Ascending aorta (tissue), 2 donors: ENCODE results near the gene ZEB2. TPM values are rescaled to one million over a fixed set of nuclear protein-coding genes. Genes with fewer than 3 reads are reported as not detected.

Experiments
- DNase-seq, 2 donors: peaks; one replicate each; pipeline ENCODE4 v3.0.0-alpha.2; 2019; ENCODE audit warnings: low spot score in 2 of 2
- H3K27ac ChIP-seq, 2 donors: fragments of 200-600 bp; sonication (generic); one replicate each; pipeline ENCODE4 v1.5.1; 2016 to 2017; ENCODE audit warnings: mild to moderate bottlenecking in 1 of 2
- H3K27me3 ChIP-seq: fragments of 200-600 bp; sonication (generic); one replicate; pipeline ENCODE4 v1.5.1; 2017
- H3K36me3 ChIP-seq, 2 donors: fragments of 200-600 bp; sonication (generic); one replicate each; pipeline ENCODE4 v1.5.1; 2016
- H3K4me1 ChIP-seq, 2 donors: fragments of 200-600 bp; sonication (generic); one replicate each; pipeline ENCODE4 v1.5.1; 2016 to 2017; ENCODE audit warnings: mild to moderate bottlenecking in 1 of 2
- H3K4me3 ChIP-seq, 2 donors: fragments of 200-600 bp; sonication (generic); one replicate each; pipeline ENCODE4 v1.5.1; 2016 to 2017; ENCODE audit warnings: mild to moderate bottlenecking in 1 of 2
- H3K9me3 ChIP-seq, 2 donors: fragments of 200-600 bp; sonication (generic); one replicate each; pipeline ENCODE4 v1.5.1; 2016
- intact Hi-C: fragments of 100-400 bp; cut with DNase I; formaldehyde crosslinking; loops from one replicate; pipeline ENCODE4 v1.15.1; 2023
- total RNA-seq: library from RNA; depleted of rRNA; stranded (reverse); fragments of >200 nt; gene quantifications from one replicate; pipeline ENCODE4 v1.1.0, GENCODE V29; 2016
- TF ChIP-seq, protein P1 (sequence below), 3 experiments: fragments of 200-600 bp in 2 of 3; fragments of 450-650 bp in 1 of 3; sonication (generic) in 2 of 3; IDR thresholded peaks; one replicate each; pipeline ENCODE4 v1.5.1; 2016 to 2019; ENCODE audit warnings: antibody characterized with exemption in 3 of 3, mild to moderate bottlenecking in 1 of 3, moderate library complexity in 1 of 3

The ZEB2 gene
- total RNA-seq, 1 donor from 2014 or later = 74.6 TPM

DNA sequence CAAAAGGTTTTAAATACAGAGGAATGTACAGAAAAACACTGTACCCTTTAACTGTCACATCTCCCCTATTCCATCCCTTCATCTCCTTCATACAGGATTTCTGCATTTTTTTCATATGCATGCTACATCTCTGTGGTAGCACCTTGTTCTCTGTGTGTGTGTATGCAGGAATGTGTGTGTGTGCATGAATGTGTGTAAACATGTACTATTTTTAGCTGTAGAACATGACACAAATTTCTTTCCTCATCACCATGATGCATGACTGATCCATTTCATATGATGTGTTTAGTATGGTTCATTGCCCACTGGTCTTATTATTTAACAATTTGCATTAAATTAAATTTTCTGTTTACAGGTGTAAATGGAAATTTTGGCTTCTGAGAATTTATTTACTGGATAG lies 21.5 kb upstream of the ZEB2 start:
- TF ChIP-seq, protein P1, sequence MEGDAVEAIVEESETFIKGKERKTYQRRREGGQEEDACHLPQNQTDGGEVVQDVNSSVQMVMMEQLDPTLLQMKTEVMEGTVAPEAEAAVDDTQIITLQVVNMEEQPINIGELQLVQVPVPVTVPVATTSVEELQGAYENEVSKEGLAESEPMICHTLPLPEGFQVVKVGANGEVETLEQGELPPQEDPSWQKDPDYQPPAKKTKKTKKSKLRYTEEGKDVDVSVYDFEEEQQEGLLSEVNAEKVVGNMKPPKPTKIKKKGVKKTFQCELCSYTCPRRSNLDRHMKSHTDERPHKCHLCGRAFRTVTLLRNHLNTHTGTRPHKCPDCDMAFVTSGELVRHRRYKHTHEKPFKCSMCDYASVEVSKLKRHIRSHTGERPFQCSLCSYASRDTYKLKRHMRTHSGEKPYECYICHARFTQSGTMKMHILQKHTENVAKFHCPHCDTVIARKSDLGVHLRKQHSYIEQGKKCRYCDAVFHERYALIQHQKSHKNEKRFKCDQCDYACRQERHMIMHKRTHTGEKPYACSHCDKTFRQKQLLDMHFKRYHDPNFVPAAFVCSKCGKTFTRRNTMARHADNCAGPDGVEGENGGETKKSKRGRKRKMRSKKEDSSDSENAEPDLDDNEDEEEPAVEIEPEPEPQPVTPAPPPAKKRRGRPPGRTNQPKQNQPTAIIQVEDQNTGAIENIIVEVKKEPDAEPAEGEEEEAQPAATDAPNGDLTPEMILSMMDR (IDR thresholded peaks at IDR 0.05) = no peak
- intact Hi-C loops = no loop called here
- Histone ChIP-seq H3K27ac (no peak overlapping the region), H3K9me3 (no peaks in the 10 kb centered on the region), H3K36me3 (no peaks in the 10 kb centered on the region), H3K4me1 (no peaks in the 10 kb centered on the region), H3K4me3 (no peak overlapping the region), H3K27me3 (no peaks in the 10 kb centered on the region)
- no peak for DNase-seq

DNA sequence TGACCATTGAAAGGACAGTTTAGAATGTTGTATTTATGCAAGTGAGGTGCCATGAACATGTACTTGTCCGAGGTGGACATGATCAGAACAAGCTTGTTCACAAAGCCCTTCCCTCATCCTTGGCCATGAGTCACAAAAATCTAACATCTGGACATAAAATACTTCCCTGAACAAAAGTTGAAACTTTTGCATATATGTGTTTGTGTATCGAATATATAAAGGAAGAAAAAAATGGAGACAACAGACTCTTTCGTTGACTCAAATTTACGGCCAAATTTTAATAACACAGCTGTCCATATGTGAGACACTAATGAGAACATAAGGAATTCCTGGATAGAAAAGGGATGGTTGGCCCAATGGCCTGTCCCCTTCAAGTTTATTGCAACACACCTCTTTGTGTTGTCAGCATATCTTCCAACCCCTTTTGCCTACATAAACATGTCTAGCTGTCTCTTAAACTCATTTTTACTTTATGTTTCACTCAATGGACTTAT lies 19.4 kb upstream of the ZEB2 start:
- DNase-seq = no peak
- H3K4me1 ChIP-seq = no peaks in the 10 kb centered on the region
- H3K36me3 ChIP-seq = no peaks in the 10 kb centered on the region
- TF ChIP-seq, protein P1 (IDR thresholded peaks at IDR 0.05) = no peak
- no peak overlapping the region for H3K4me3 ChIP-seq
- no peaks in the 10 kb centered on the region for H3K9me3 ChIP-seq
- no peaks in the 10 kb centered on the region for H3K27me3 ChIP-seq
- H3K27ac ChIP-seq = no peak overlapping the region
- intact Hi-C loops = no loop called here

DNA sequence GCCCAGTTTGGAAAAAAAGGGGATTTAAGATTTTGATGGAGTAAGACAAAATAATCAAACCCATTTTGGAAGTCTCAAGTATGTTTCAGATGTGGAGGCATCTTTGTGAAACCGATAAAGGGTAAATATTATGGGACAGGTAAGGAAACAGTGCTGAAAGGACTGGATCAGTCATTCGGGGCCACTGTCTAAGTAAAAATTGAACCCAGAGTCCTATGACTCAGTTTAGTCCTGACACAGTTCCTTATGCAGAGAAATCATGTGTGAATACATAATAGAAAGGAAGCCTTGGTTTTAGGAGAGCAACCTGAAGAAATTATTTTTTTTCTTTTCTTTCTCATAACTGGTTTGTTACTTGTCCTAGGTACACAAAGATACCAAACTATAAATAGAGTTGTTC lies 15.4 kb upstream of the ZEB2 start:
- H3K4me3 ChIP-seq = no peak overlapping the region
- H3K27me3 ChIP-seq = no peaks in the 10 kb centered on the region
- no peak overlapping the region for H3K27ac ChIP-seq
- TF ChIP-seq, protein P1 (IDR thresholded peaks at IDR 0.05) = no peak
- intact Hi-C loops = no loop called here
- no peak for DNase-seq
- H3K9me3 ChIP-seq = no peaks in the 10 kb centered on the region
- no peaks in the 10 kb centered on the region for H3K36me3 ChIP-seq
- no peaks in the 10 kb centered on the region for H3K4me1 ChIP-seq

DNA sequence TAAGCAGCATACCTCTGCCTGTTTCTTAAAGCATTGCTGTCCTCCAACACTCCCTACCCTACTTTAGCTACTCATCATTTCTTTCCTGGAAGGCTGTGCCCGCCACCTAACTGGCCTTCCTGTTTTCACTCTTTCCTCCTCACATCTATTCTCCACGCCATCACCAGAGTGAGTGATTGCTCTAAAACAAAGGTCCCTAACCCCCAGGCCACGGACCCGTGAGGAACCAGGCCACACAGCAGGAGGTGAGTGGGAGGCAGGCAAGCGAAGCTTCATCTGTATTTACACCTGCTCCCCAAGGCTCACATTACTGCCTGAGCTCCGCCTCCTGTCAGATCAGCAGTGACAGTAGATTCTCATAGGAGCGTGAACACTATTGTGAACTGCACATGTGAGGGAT lies 13.3 kb upstream of the ZEB2 start:
- peaks cover 0 to 7% of the 10 kb centered on the region in 2 donors for H3K4me1 ChIP-seq
- H3K27ac ChIP-seq = no peak overlapping the region
- TF ChIP-seq, protein P1 (IDR thresholded peaks at IDR 0.05) = no peak
- no peaks in the 10 kb centered on the region for H3K36me3 ChIP-seq
- H3K9me3 ChIP-seq = no peaks in the 10 kb centered on the region
- no peaks in the 10 kb centered on the region for H3K27me3 ChIP-seq
- intact Hi-C loops = no loop called here
- no peak overlapping the region for H3K4me3 ChIP-seq
- no peak for DNase-seq

DNA sequence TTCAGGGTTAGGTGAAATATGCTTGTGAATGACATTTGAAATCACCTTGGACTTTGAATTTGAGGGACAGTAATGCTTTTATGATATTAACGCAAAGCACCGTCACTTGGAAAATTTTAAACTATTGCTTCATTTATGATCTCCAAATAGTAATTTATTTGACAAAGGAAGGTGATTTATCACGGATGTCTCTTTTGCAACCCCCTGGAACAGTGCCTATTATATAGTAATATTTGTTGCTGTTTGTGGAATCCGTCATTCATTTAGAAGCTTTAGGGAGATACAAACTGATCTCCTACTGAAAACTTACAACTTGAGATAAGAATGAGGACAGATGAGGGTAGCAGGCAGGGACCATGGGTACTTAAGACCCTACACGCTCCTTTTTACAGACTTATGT lies 10.7 kb upstream of the ZEB2 start:
- no peak for DNase-seq
- Histone ChIP-seq H3K27ac (no peak overlapping the region), H3K4me3 (no peak overlapping the region), H3K4me1 (peaks cover 0 to 12% of the 10 kb centered on the region in 2 donors), H3K36me3 (no peaks in the 10 kb centered on the region), H3K27me3 (no peaks in the 10 kb centered on the region), H3K9me3 (no peaks in the 10 kb centered on the region)
- intact Hi-C loops = no loop called here
- TF ChIP-seq, protein P1 (IDR thresholded peaks at IDR 0.05) = no peak

DNA sequence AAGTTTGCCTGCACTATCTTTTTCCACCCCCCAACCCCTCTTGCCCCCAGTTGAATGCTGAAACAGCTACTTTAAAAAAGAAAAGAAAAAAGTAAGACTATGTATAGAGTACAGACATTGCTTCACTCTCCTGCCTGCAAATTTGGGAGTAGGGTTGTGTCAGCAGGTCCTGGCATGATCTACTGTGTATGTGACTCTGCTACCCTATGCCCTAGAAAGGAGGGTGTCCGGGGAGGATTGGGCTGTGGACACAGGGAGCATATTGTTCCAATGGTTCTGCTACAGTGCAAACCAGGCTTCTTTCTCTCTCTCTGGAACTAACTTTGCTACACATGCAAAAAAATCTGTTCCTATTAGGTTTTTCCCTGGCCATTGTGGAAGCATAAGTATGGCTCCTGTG lies 9.9 kb upstream of the ZEB2 start:
- Histone ChIP-seq H3K27me3 (no peaks in the 10 kb centered on the region), H3K36me3 (no peaks in the 10 kb centered on the region), H3K27ac (peak overlapping the region in 1 of 2 donors; percentile 26), H3K4me1 (peaks cover 0 to 20% of the 10 kb centered on the region in 2 donors), H3K4me3 (no peak overlapping the region), H3K9me3 (no peaks in the 10 kb centered on the region)
- no peak for DNase-seq
- intact Hi-C loops = no loop called here
- TF ChIP-seq, protein P1 (IDR thresholded peaks at IDR 0.05) = no peak
